Breast epithelium (tissue), 4 donors: Measurements from ENCODE around the gene TERF2IP. TPM values are rescaled to one million over a fixed set of nuclear protein-coding genes. Genes with fewer than 3 reads are reported as not detected.

Experiments used
- DNase-seq, 2 donors: peaks; one replicate each; pipeline ENCODE4 v3.0.0-alpha.2; 2019; ENCODE audit warnings: low spot score in 2 of 2
- H3K27ac ChIP-seq, 2 donors: fragments of 200-600 bp; sonication (generic) in 1 of 2; one replicate each; pipeline ENCODE4 v1.5.1; 2016 to 2019; ENCODE audit warnings: mild to moderate bottlenecking in 1 of 2
- H3K27me3 ChIP-seq, 2 donors: fragments of 200-600 bp; sonication (generic) in 1 of 2; one replicate each; pipeline versions ENCODE4 v1.5.1 to v1.6.0; 2017 to 2019; ENCODE audit warnings: control low read depth in 1 of 2, mild to moderate bottlenecking in 1 of 2
- H3K36me3 ChIP-seq: fragments of 200-600 bp; one replicate; pipeline ENCODE4 v1.5.1; 2019
- H3K4me1 ChIP-seq, 2 donors: fragments of 200-600 bp; sonication (generic); one replicate each; pipeline ENCODE4 v1.5.1; 2016 to 2019; ENCODE audit warnings: control low read depth in 1 of 2
- H3K4me3 ChIP-seq, 3 donors: fragments of 200-600 bp; sonication (generic); 1 replicate in 2 of 3; 2 replicates in 1 of 3; pipeline ENCODE4 v1.5.1; 2016 to 2019; ENCODE audit warnings: mild to moderate bottlenecking in 3 of 3, moderate library complexity in 2 of 3
- H3K9me3 ChIP-seq, 2 donors: fragments of 200-600 bp; sonication (generic) in 1 of 2; one replicate each; pipeline ENCODE4 v1.5.1; 2016 to 2019; ENCODE audit warnings: control low read depth in 1 of 2
- CTCF ChIP-seq, 3 donors: fragments of 450-650 bp; IDR thresholded peaks; one replicate each; pipeline ENCODE4 v1.5.1; 2016 to 2017; ENCODE audit warnings: antibody characterized with exemption in 3 of 3, mild to moderate bottlenecking in 3 of 3, moderate library complexity in 3 of 3
- POLR2A ChIP-seq: fragments of 450-650 bp; IDR thresholded peaks from one replicate; pipeline ENCODE4 v1.6.1; 2016; ENCODE audit warnings: antibody characterized with exemption, mild to moderate bottlenecking, moderate library complexity
- POLR2AphosphoS5 ChIP-seq, 3 donors: sonication (generic); formaldehyde crosslinking; IDR thresholded peaks; one replicate each; pipeline ENCODE4 v1.6.1; 2017; ENCODE audit warnings: antibody characterized with exemption in 3 of 3
- intact Hi-C: fragments of 100-400 bp; cut with DNase I; formaldehyde crosslinking; loops from one replicate; pipeline ENCODE4 v1.15.1; 2023; ENCODE audit warnings: low total_unique reads
- total RNA-seq, 3 donors: library from RNA; depleted of rRNA; stranded (reverse); fragments of >200 nt; gene quantifications; one replicate each; pipeline ENCODE4 v1.1.0, GENCODE V29; 2016

TERF2IP gene
- total RNA-seq, 3 donors from 2014 or later = 68.2 to 79.0 (median 76.0) TPM

GRCh38 chr16:75614066-75614897, 33.3 kb upstream of the TERF2IP start:
- H3K27me3 ChIP-seq = no peaks in the 10 kb centered on the region
- TF ChIP-seq CTCF (IDR thresholded peaks at IDR 0.05) (no peak), POLR2A (no peak), POLR2AphosphoS5 (IDR thresholded peaks at IDR 0.05) (no peak)
- H3K36me3 ChIP-seq = peaks cover 3% of the 10 kb centered on the region
- H3K27ac ChIP-seq = no peak overlapping the region
- H3K4me1 ChIP-seq = no peaks in the 10 kb centered on the region
- intact Hi-C loops = loop anchor here (5.0 kb wide), 1 partner anchor 412 kb away; no protein-coding TSS in a partner anchor
- H3K4me3 ChIP-seq = no peak overlapping the region
- no peak for DNase-seq
- H3K9me3 ChIP-seq = no peaks in the 10 kb centered on the region

GRCh38 chr16:75615619-75616018, 32.0 kb upstream of the TERF2IP start:
- TF ChIP-seq POLR2A (no peak), CTCF (IDR thresholded peaks at IDR 0.05) (no peak), POLR2AphosphoS5 (IDR thresholded peaks at IDR 0.05) (no peak)
- intact Hi-C loops = no loop called here
- no peak for DNase-seq
- Histone ChIP-seq H3K36me3 (peaks cover 3% of the 10 kb centered on the region), H3K9me3 (no peaks in the 10 kb centered on the region), H3K27me3 (no peaks in the 10 kb centered on the region), H3K4me1 (no peaks in the 10 kb centered on the region), H3K4me3 (no peak overlapping the region), H3K27ac (no peak overlapping the region)

GRCh38 chr16:75616521-75617010, 31.0 kb upstream of the TERF2IP start:
- TF ChIP-seq CTCF (IDR thresholded peaks at IDR 0.05) (no peak), POLR2A (no peak), POLR2AphosphoS5 (IDR thresholded peaks at IDR 0.05) (no peak)
- Histone ChIP-seq H3K4me1 (peaks cover 0 to 3% of the 10 kb centered on the region in 2 donors), H3K36me3 (peaks cover 3% of the 10 kb centered on the region), H3K27me3 (no peaks in the 10 kb centered on the region), H3K9me3 (no peaks in the 10 kb centered on the region), H3K4me3 (no peak overlapping the region), H3K27ac (no peak overlapping the region)
- no peak for DNase-seq
- intact Hi-C loops = no loop called here

- DNase-seq = no peak
- H3K9me3 ChIP-seq = no peaks in the 10 kb centered on the region
- H3K36me3 ChIP-seq = peaks cover 3% of the 10 kb centered on the region
- TF ChIP-seq POLR2AphosphoS5 (IDR thresholded peaks at IDR 0.05) (no peak), POLR2A (no peak), CTCF (IDR thresholded peaks at IDR 0.05) (no peak)
- intact Hi-C loops = no loop called here
- no peak overlapping the region for H3K4me3 ChIP-seq
- H3K4me1 ChIP-seq = peaks cover 0 to 8% of the 10 kb centered on the region in 2 donors
- no peak overlapping the region for H3K27ac ChIP-seq
- no peaks in the 10 kb centered on the region for H3K27me3 ChIP-seq
Observed at GRCh38 chr16:75617121-75617520, 30.5 kb upstream of the TERF2IP start.

- Histone ChIP-seq H3K27ac (no peak overlapping the region), H3K36me3 (no peaks in the 10 kb centered on the region), H3K4me1 (peaks cover 0 to 11% of the 10 kb centered on the region in 2 donors), H3K9me3 (no peaks in the 10 kb centered on the region), H3K4me3 (no peak overlapping the region), H3K27me3 (no peaks in the 10 kb centered on the region)
- intact Hi-C loops = no loop called here
- no peak for DNase-seq
- no peak for TF ChIP-seq POLR2AphosphoS5 (IDR thresholded peaks at IDR 0.05)
- no peak for TF ChIP-seq POLR2A
- TF ChIP-seq CTCF (IDR thresholded peaks at IDR 0.05) = no peak
Observed at GRCh38 chr16:75618780-75619179, 28.8 kb upstream of the TERF2IP start.
